Endothelial cell of umbilical vein (primary cell): ENCODE measurements around the gene KDM4B. TPM values are rescaled to one million over a fixed set of nuclear protein-coding genes. Genes with fewer than 3 reads are reported as not detected.

ENCODE experiments used
- BruUV-seq: library from RNA; stranded (reverse); fragments of 400-500 nt; replicated peaks from 2 replicates; lab custom pipeline; 2021; lab: Mats Ljungman, UMichigan
- CTCF ChIA-PET: fragments of 300-600, 350-600 bp; sonication (Branson Sonifier 250); formaldehyde crosslinking; loops from one replicate; lab custom pipeline; 2021; ENCODE audit warnings: antibody characterized with exemption, inconsistent platforms; lab: Charles Lee
- POLR2A ChIA-PET: fragments of 300-600, 350-600 bp; sonication (Branson Sonifier 250); formaldehyde crosslinking; loops from one replicate; lab custom pipeline; 2021; ENCODE audit warnings: antibody characterized with exemption, inconsistent platforms; lab: Charles Lee
- DNase-seq: peaks from one replicate; pipeline ENCODE4 v3.0.0-alpha.2; 2011; ENCODE audit warnings: low read depth, low spot score
- FAIRE-seq: peaks from 2 replicates; lab custom pipeline; 2011; peaks lifted over from hg19 to GRCh38; lab: Jason Lieb, UNC
- H2AFZ ChIP-seq: 2 replicates; pipeline ENCODE4 v1.6.0; 2012; ENCODE audit warnings: low read depth, low read length, control low read depth, inconsistent platforms
- H3K27ac ChIP-seq: 2 replicates; pipeline ENCODE4 v1.5.1; 2011; ENCODE audit warnings: low read depth, mild to moderate bottlenecking, control low read depth, low read length, moderate library complexity; ENCODE audit not compliant: insufficient read depth
- H3K27me3 ChIP-seq, 2 experiments: 2 replicates each; pipeline versions ENCODE4 v1.6.0 to v1.6.1; 2011; ENCODE audit warnings: low read length in 2 of 2, mixed read lengths in 1 of 2; ENCODE audit not compliant: control insufficient read depth in 2 of 2, insufficient read depth in 2 of 2
- H3K36me3 ChIP-seq, 2 experiments: 2 replicates in 1 of 2; 3 replicates in 1 of 2; pipeline ENCODE4 v1.5.1; 2011; ENCODE audit warnings: low read length in 2 of 2, mild to moderate bottlenecking in 1 of 2, moderate library complexity in 1 of 2; ENCODE audit not compliant: control insufficient read depth in 2 of 2, insufficient read depth in 2 of 2; ENCODE audit errors: extremely low read depth in 1 of 2
- H3K4me1 ChIP-seq: 3 replicates; pipeline ENCODE4 v1.5.1; 2011; ENCODE audit warnings: mild to moderate bottlenecking, low read length; ENCODE audit not compliant: control insufficient read depth, insufficient read depth; ENCODE audit errors: extremely low read depth
- H3K4me2 ChIP-seq: 2 replicates; pipeline ENCODE4 v1.6.1; 2011; ENCODE audit warnings: low read length, control low read depth, mixed read lengths; ENCODE audit not compliant: insufficient read depth
- H3K4me3 ChIP-seq, 3 experiments: fragments of 200-600 bp in 1 of 3; sonication (generic), shearing (Covaris generic) in 1 of 3; replicated peaks in 1 of 3; 2 replicates each; pipeline ENCODE4 v1.5.1; 2011 to 2016; ENCODE audit warnings: control low read depth in 3 of 3, low read length in 3 of 3, mild to moderate bottlenecking in 2 of 3, inconsistent platforms in 1 of 3, low read depth in 1 of 3, moderate library complexity in 1 of 3; ENCODE audit not compliant: insufficient read depth in 1 of 3
- H3K79me2 ChIP-seq: 2 replicates; pipeline ENCODE4 v1.6.0; 2012; ENCODE audit warnings: low read length, inconsistent platforms; ENCODE audit not compliant: control insufficient read depth, insufficient read depth
- H3K9ac ChIP-seq: replicated peaks from 2 replicates; pipeline ENCODE3; 2011; ENCODE audit warnings: low read length, control low read depth; ENCODE audit not compliant: insufficient read depth; ENCODE audit errors: extremely low read depth
- H3K9me1 ChIP-seq: replicated peaks from 3 replicates; pipeline ENCODE4 v1.6.0; 2011; ENCODE audit warnings: mild to moderate bottlenecking, low read length; ENCODE audit not compliant: control insufficient read depth, insufficient read depth; ENCODE audit errors: extremely low read depth
- H3K9me3 ChIP-seq: replicated peaks from 2 replicates; pipeline ENCODE4 v1.5.1; 2012; ENCODE audit warnings: low read length, inconsistent platforms; ENCODE audit not compliant: control insufficient read depth, insufficient read depth
- H4K20me1 ChIP-seq: replicated peaks from 2 replicates; pipeline ENCODE3; 2011; ENCODE audit warnings: mild to moderate bottlenecking, low read length; ENCODE audit not compliant: control insufficient read depth, insufficient read depth; ENCODE audit errors: extremely low read depth
- CTCF ChIP-seq, 2 donors: IDR thresholded peaks; 1 replicate in 1 of 2; 2 replicates in 1 of 2; pipeline ENCODE4 v1.5.1; 2011; ENCODE audit warnings: low read length in 2 of 2, mild to moderate bottlenecking in 2 of 2, moderate library complexity in 2 of 2, control low read depth in 1 of 2, inconsistent platforms in 1 of 2, low read depth in 1 of 2; ENCODE audit not compliant: insufficient read depth in 1 of 2; ENCODE audit errors: extremely low read depth in 1 of 2
- FOS ChIP-seq: IDR thresholded peaks from 2 replicates; pipeline ENCODE4 v1.6.1; 2011; ENCODE audit warnings: mild to moderate bottlenecking, low read length, moderate library complexity, borderline replicate concordance; ENCODE audit not compliant: insufficient read depth
- GATA2 ChIP-seq: IDR thresholded peaks from 2 replicates; pipeline ENCODE4 v1.7.0; 2011; ENCODE audit warnings: low read depth, mild to moderate bottlenecking, moderate library complexity, mixed read lengths, low read length; ENCODE audit not compliant: insufficient read length, insufficient read depth
- JUN ChIP-seq: IDR thresholded peaks from 2 replicates; pipeline ENCODE4 v1.6.1; 2011; ENCODE audit warnings: borderline replicate concordance, low read depth; ENCODE audit not compliant: insufficient read length, insufficient read depth
- MYC ChIP-seq: IDR thresholded peaks from one replicate; pipeline ENCODE4 v1.6.1; 2011; ENCODE audit warnings: mild to moderate bottlenecking, low read depth, low read length
- POLR2A ChIP-seq: IDR thresholded peaks from 2 replicates; pipeline ENCODE4 v1.6.1; 2012; ENCODE audit warnings: low read depth, mild to moderate bottlenecking, control low read depth, low read length
- dilution Hi-C: fragments of 300-500 bp; cut with MboI; formaldehyde crosslinking; loops from one replicate; pipeline ENCODE4 v1.15.0; 2019; ENCODE audit warnings: low sequenced_read_pairs; ENCODE audit not compliant: extremely low pct_ligation_motif_present
- intact Hi-C: fragments of 100-400 bp; cut with micrococcal nuclease; formaldehyde crosslinking; loops from one replicate; pipeline ENCODE4 v1.10.0; 2022
- polyA plus RNA-seq, 4 experiments: library from polyadenylated mRNA; depleted of rRNA in 3 of 4; stranded (reverse) in 3 of 4; unstranded in 1 of 4; fragments of >200 nt; gene quantifications; 2 replicates each; pipeline versions ENCODE4 v1.2.1 to v1.2.3, GENCODE V29; 2011 to 2012; ENCODE audit warnings: missing spikeins in 1 of 4
- total RNA-seq: library from RNA; stranded (reverse); gene quantifications from 2 replicates; pipeline ENCODE4 v1.2.3, GENCODE V29; 2021

KDM4B gene
- total and polyA plus RNA-seq, 2 donors (not counting 3 experiments of a cell fraction or from before 2014, with no cell fraction given): 12.4 to 37.2 TPM

DNA sequence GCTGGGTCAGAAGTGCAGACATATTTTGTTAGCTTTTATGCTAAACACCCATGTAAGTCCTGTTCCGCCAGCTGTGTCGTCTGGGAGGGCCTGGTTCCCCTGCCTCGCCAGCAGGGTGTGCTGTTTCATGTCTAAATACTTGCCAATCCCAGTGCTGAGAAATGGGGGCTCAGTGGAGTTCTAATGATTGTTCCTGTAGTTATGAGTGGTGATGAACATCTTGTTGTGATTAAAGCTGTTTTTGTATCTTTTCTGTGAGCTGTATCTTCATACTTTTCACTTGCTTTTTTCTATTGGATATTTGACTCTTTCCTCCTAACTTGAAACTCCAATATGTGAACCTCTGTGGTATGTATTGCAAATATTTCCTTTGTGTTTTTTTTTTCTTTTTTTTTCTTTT is 32.7 kb downstream of the KDM4B start:
- POLR2A ChIA-PET: interaction anchor here (1.1 kb wide), 1 partner anchor 25 kb away, joined by 4 read pairs; no protein-coding TSS in a partner anchor
- dilution Hi-C loops: no loop called here
- H3K4me2 ChIP-seq: no peak overlapping the region
- peaks cover 25% of the 10 kb centered on the region for H3K79me2 ChIP-seq
- no peaks in the 10 kb centered on the region for H3K27me3 ChIP-seq
- H3K4me1 ChIP-seq: no peaks in the 10 kb centered on the region
- H3K4me3 ChIP-seq: no peak overlapping the region
- H3K9me1 ChIP-seq: no peaks in the 10 kb centered on the region
- BruUV-seq: no TSS peak
- no peak overlapping the region for H2AFZ ChIP-seq
- H4K20me1 ChIP-seq: no peaks in the 10 kb centered on the region
- FAIRE-seq (peak; percentile 86), DNase-seq (peak; percentile 49)
- H3K27ac ChIP-seq: no peak overlapping the region
- CTCF ChIA-PET: interaction anchor here (0.6 to 3.4 kb wide), 25 partner anchors 11 to 1428 kb away, joined by 3 to 54 read pairs (median 5); partner anchors contain the start of gene PLIN3
- no peaks in the 10 kb centered on the region for H3K36me3 ChIP-seq
- H3K9ac ChIP-seq: no peak overlapping the region
- intact Hi-C loops: loop anchor here (1.0 kb wide), 1 partner anchor 30 kb away; no protein-coding TSS in a partner anchor
- no peaks in the 10 kb centered on the region for H3K9me3 ChIP-seq
- TF ChIP-seq JUN: no peak
- TF ChIP-seq POLR2A: no peak
- TF ChIP-seq GATA2: no peak
- no peak for TF ChIP-seq MYC
- TF ChIP-seq CTCF (IDR thresholded peaks at IDR 0.05; ENCODE audit: extremely low read depth in 1 of 2, insufficient read depth in 1 of 2, low read depth in 1 of 2, low read length in 2 of 2): peak; percentile 77 to 88
- TF ChIP-seq FOS: no peak
